Activated T-cell treated with anti-CD3 and anti-CD28 coated beads for 24 hours (primary cell): ENCODE measurements around the gene IFT27.

Source experiments
- DNase-seq: peaks from one replicate; pipeline ENCODE4 v3.0.0-alpha.2; 2020; ENCODE audit warnings: low read depth

The IFT27 gene

GRCh38 chr22:36796552-36797175 is 20.7 kb upstream of the IFT27 start:
- DNase-seq, result no peak

DNA sequence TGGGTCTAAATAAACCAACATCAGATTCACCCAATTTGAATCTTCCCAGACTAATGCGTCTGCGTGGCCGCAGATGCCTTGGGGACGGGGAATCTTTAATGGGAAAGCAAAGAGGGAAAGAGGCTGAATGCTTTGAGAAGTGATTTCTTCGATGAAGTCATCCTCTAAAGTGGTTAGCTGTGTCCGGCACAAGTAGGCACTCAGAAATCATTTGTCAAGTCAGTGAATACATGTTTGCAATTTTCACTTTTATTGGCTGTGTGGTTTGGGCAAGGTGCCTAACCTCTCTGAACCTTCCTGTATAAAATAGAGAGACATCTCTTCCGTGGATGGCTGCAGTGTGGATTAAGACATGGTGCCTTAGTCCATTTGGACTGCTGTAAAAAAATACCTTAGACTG is 19.7 kb upstream of the IFT27 start:
- DNase-seq, result no peak

DNA sequence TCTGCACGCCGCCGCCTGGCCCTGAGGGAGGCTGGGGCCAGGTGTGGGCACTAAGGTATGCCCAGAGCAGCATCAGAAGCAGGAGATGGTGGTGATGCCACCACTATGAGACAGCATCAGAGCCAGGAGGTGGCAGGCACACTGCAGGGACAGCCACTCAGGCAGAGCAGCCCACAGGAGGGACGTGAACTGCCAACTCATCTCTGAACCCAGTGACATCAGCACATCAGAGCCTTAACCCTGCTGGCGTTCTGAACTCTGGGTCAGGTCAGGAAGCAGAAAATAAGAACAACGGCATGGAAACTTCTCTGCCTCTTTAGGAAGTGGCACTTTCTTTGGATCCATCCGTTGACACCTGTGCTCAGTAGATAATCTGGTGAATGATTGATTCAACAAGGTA is 14.7 kb upstream of the IFT27 start:
- no peak for DNase-seq

DNA sequence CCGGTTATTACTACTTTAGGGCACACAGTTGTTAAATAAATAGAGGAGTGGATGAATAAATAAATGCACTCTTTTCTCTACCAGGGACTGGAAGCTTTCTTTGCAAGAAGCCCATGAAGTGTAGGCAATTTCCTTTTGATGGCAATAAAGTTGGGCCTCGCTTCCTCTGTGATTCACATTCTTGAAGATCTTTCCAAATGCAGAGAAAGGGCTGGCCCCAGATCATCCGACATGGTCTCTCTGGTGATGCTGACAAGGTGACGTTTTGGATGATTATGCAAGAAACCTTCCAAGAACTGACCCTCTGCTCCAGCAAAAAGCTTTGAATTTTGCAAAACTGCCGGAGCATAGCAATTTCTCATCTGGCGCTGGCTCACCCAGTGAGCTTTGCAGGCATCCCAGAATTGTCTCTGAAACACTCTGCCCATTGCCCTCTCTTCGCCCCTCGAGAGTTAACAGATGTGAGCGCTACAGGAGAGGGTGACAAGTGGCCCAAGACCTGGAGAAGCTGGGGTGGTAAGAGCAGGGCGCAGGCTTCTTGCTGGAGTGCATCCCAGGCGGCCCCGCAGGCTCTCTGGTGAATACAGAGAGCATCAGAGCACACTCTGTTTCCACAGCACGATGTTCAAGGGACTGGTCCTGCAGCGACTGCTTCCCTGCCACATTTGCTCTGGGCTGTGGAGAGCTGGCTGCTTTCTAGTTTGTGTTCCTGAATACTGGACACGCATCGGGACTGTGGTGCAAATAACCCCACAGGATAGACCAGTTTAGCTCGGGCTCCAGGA is 11.5 kb upstream of the IFT27 start:
- DNase-seq, result no peak

- no peak for DNase-seq
Measured at GRCh38 chr22:36783743-36784142, 7.8 kb upstream of the IFT27 start.

DNA sequence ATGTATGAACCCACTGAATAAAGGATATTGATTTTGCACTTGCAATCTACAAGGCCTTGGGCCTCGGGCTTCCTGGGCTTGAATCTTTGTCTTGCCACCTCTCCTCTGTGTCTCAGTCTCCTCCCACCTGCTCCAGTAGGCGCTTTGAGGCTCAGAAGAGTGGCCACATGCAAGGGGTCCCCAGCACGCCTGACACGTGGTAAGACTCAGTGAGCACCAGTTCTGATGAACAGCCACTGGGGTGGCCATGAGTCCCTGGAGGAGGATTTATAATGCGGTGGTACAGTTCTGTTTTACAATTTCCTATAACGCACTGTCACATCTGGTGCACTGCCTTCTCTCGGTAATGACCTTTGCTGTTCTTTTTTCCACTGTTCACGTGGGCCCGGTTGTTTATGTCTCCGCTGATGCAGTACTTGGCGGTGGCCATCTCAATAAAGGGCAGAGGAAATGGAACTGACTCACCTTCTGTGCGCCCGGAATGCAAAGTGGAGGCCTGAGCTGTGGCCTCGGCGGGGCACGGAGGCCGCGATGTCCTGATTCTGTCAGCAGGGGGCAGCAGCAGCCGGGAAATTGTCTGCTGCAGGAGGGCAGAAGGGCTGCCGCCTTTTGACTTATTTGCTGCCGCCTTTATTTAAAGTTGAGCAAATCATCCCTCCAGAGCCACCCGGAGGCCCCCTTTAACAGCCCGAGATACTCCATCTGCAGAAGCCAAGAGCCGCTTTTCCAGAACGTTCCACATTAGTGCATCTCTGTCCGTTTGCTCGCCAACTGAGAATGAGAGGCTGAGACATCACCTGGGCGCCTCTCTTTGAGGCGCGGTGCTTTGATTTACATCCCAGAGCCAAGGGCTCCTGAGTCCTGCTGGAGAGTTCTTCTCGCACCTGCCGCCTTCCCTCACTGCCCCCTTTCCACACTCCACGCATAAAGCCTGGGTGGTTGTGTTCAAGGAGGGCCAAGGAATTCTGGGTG is 6.0 kb upstream of the IFT27 start:
- peak; percentile 85 for DNase-seq

GRCh38 chr22:36778020-36778419 is 2.1 kb upstream of the IFT27 start:
- DNase-seq, result no peak

GRCh38 chr22:36776722-36777121 is 803 bp upstream of the IFT27 start:
- DNase-seq, result no peak

GRCh38 chr22:36775586-36775963 is 344 bp downstream of the IFT27 start:
- DNase-seq, result no peak

DNA sequence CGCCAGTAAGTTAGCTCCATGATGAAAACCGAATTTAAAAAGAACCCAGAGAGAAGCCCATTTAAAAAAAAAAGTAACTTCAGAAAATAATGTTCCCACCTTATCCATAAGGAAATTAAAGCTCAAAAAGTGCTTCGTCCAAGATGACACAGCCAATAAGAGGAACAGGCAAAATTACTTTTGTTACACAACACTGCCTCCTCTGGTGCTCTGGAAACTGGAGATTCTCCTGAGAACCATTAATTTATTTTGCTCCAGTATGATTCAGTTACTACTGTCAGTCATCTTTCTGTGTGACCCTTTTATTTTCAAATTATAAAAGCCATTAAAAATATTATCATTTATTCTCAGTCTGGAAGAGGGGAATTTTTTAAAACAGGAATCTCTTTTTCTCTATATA is 2.0 kb downstream of the IFT27 start:
- DNase-seq, result no peak

GRCh38 chr22:36772451-36772850 is 3.5 kb downstream of the IFT27 start:
- DNase-seq, result no peak

DNA sequence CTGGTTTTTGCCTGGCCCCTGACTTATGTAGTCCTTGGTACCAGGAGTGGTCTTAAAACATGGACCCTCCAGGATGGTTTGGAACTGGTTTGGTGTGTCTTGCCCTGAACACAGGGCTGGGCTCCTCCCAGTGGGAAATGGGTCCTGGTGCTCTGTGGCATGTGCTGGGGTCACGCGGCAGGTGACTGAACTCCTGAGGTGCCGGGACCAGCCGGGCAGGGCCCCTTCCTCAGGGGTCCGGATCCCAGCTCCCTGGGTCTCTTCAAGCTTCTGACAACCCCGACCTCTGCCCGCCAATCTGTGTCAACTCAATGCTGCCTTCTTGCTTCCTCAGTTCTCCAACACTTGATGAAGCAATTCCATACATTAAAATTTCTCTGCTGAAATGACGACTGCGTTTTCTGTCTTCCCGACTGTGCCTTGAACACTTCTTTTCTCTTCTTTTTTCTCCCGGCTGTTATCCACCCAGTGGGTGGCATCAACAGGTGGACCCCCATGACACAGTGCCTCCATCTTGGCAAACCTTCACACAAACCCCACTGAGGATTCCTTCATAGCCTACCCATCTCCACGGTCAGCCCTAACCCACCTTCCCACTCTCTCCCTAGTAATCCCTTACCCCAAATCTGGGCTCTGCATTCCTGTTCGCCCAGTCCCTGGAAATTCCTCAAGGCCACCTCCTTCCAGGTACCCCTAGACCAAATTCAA is 4.4 kb downstream of the IFT27 start:
- no peak for DNase-seq

- no peak for DNase-seq
Measured at GRCh38 chr22:36770513-36771231, 5.2 kb downstream of the IFT27 start.

GRCh38 chr22:36769541-36770512 is 6.1 kb downstream of the IFT27 start:
- no peak for DNase-seq

DNA sequence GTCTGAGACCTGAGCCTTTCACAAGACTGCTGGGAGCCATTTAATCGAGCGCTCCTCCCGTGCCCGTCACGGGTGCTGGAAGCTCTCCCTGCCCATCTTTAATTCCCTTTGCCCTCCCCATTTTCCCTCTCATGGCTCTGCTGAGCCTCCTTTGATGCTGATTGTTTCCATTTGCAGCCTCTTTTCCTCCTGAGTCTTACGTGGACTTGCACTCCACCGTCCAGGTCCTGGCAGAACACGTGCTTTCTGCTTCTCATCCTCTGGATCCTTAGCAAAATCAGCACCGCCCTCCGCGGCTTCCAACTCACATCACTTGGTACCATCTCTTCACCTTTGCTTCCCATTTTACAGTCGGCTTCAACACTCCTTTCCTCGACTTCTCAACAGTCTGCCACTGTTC is 7.3 kb downstream of the IFT27 start:
- no peak for DNase-seq

GRCh38 chr22:36768141-36768540 is 7.8 kb downstream of the IFT27 start:
- DNase-seq, result no peak

- no peak for DNase-seq
Measured at GRCh38 chr22:36767035-36767775, 8.7 kb downstream of the IFT27 start.

- DNase-seq, result no peak
Measured at GRCh38 chr22:36765943-36766450, 9.9 kb downstream of the IFT27 start.
